Central memory CD8-positive, alpha-beta T cell (primary cell): ENCODE results near the gene GABRR2.
A peak's percentile ranks its signal among the peaks of the same experiment; 100 is the strongest.

Source experiments
- ATAC-seq: fragments of 150-1000 bp; cut with Tn5 transposase; replicated peaks from 2 replicates; pipeline ENCODE4 v1.10.0; 2022; ENCODE audit warnings: mild to moderate bottlenecking, moderate FRiP score, moderate number of reproducible peaks; ENCODE audit not compliant: poor library complexity, severe bottlenecking; ENCODE audit errors: extremely low read depth
- DNase-seq, 2 donors: peaks; one replicate each; pipeline ENCODE4 v3.0.0; 2021; ENCODE audit warnings: low spot score in 2 of 2
- H3K27ac Mint-ChIP-seq: one replicate; pipeline ENCODE4 v1.8.0; 2022; ENCODE audit warnings: low read depth, mild to moderate bottlenecking, moderate library complexity, mixed read lengths
- H3K27me3 Mint-ChIP-seq: one replicate; pipeline ENCODE4 v1.8.0; 2022; ENCODE audit warnings: mixed read lengths
- H3K36me3 Mint-ChIP-seq: one replicate; pipeline ENCODE4 v1.8.0; 2022; ENCODE audit warnings: mild to moderate bottlenecking, moderate library complexity, mixed read lengths; ENCODE audit not compliant: insufficient read depth
- H3K4me1 Mint-ChIP-seq: one replicate; pipeline ENCODE4 v1.8.0; 2022; ENCODE audit warnings: mixed read lengths
- H3K4me3 Mint-ChIP-seq: one replicate; pipeline ENCODE4 v1.8.0; 2022; ENCODE audit warnings: mild to moderate bottlenecking, moderate library complexity, mixed read lengths
- H3K9me3 Mint-ChIP-seq: one replicate; pipeline ENCODE4 v1.8.0; 2022; ENCODE audit warnings: mixed read lengths

Gene GABRR2

DNA sequence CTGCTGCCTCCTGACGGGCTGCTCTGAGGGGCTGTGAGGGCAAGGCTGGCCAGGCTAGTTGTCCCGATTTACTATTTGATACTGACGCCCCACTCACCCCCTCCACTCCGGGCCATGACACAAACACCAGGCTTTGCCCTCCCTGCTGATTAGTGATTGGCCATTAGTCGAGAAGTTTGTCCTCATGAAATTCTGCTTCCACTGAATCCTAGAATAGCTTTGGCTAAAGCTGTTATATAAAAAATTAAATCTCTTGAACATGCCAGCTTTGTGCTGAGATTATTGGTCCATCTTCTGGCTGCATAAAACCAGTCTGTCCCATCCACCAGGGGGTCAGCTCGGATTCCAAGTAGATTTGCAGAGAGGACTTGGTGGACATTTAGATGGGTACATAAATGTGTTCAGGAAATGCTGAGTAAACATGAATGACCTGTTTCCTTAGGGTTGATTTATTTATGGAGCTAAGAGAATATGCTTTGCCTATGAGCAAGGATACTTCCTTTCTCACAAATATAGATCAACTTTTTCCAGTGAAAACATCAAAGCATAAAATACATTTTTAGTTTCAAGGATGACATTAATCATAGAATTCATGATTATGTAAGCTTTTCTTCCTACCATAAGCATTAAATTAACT lies at the start of gene GABRR2:
Gene GABRR2 (minus strand): TSS at position 51 of the 637 bp plus-strand sequence. CDS start 134 bp downstream, outside the sequence.
- peaks cover 13% of the 10 kb centered on the region for H3K4me1 Mint-ChIP-seq
- no peaks in the 10 kb centered on the region for H3K27me3 Mint-ChIP-seq
- ATAC-seq (no peak), DNase-seq (no peak)
- no peaks in the 10 kb centered on the region for H3K9me3 Mint-ChIP-seq
- no peak within 1 kb of the TSS for H3K4me3 Mint-ChIP-seq
- no peak within 1 kb of the TSS for H3K27ac Mint-ChIP-seq
- H3K36me3 Mint-ChIP-seq: peaks cover 2% of the 10 kb centered on the region

GRCh38 chr6:89364586-89364985 lies 49.5 kb upstream of the GABRR2 start:
- Mint-ChIP-seq H3K27ac (no peak overlapping the region), H3K9me3 (no peaks in the 10 kb centered on the region), H3K4me3 (no peak overlapping the region), H3K36me3 (peaks cover 1% of the 10 kb centered on the region), H3K27me3 (no peaks in the 10 kb centered on the region), H3K4me1 (peaks cover 7% of the 10 kb centered on the region)
- no peak for ATAC-seq
- DNase-seq: no peak

GRCh38 chr6:89361171-89361570 lies 46.1 kb upstream of the GABRR2 start:
- Mint-ChIP-seq H3K27me3 (no peaks in the 10 kb centered on the region), H3K36me3 (peaks cover 4% of the 10 kb centered on the region), H3K9me3 (no peaks in the 10 kb centered on the region), H3K4me1 (peaks cover 15% of the 10 kb centered on the region), H3K4me3 (no peak overlapping the region), H3K27ac (no peak overlapping the region)
- ATAC-seq (no peak), DNase-seq (no peak)

DNA sequence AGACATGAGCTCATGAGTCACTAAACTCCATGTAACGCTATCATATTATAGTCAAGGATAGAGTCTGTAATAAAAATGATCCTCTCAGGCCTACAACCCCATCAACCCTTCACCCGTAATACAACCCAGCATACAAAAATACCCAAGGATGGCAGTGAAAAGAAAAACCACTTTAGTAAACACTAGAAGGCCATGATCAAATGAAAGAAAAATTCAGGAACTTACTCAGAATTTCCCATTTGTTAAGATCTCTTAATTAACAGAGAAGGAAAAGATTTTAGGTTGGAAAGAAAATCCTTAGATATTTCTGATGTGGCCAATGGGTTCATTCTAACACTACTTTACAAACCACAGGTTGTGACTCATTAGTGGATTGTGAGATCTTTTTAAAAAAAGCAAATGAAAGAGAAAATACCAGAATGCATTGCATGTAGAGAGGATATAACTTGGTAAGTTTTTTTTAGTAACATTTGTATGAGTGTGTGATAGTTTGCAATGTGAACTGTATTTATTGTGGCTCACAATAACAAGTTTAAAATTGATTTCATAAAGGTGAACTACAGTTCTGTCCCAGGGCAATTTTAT lies 45.4 kb upstream of the GABRR2 start:
- H3K4me3 Mint-ChIP-seq: no peak overlapping the region
- DNase-seq (no peak), ATAC-seq (peak; percentile 73)
- no peak overlapping the region for H3K27ac Mint-ChIP-seq
- H3K36me3 Mint-ChIP-seq: peaks cover 4% of the 10 kb centered on the region
- H3K27me3 Mint-ChIP-seq: no peaks in the 10 kb centered on the region
- no peaks in the 10 kb centered on the region for H3K9me3 Mint-ChIP-seq
- peaks cover 15% of the 10 kb centered on the region for H3K4me1 Mint-ChIP-seq

- no peak overlapping the region for H3K27ac Mint-ChIP-seq
Measured at GRCh38 chr6:89359561-89359960, 44.5 kb upstream of the GABRR2 start.

GRCh38 chr6:89357390-89357789 lies 42.3 kb upstream of the GABRR2 start:
- ATAC-seq: no peak
- peaks cover 21% of the 10 kb centered on the region for H3K4me1 Mint-ChIP-seq
- no peaks in the 10 kb centered on the region for H3K9me3 Mint-ChIP-seq
- H3K4me3 Mint-ChIP-seq: peak overlapping the region; percentile 76
- H3K27ac Mint-ChIP-seq: peak overlapping the region; percentile 73
- H3K36me3 Mint-ChIP-seq: peaks cover 6% of the 10 kb centered on the region
- DNase-seq: no peak
- no peaks in the 10 kb centered on the region for H3K27me3 Mint-ChIP-seq

More at GRCh38 chr6:89359561-89359960, 44.5 kb upstream of the GABRR2 start:
- ATAC-seq (no peak), DNase-seq (no peak)
- H3K4me1 Mint-ChIP-seq: peaks cover 15% of the 10 kb centered on the region
- H3K4me3 Mint-ChIP-seq: no peak overlapping the region
- H3K9me3 Mint-ChIP-seq: no peaks in the 10 kb centered on the region
- H3K27me3 Mint-ChIP-seq: no peaks in the 10 kb centered on the region
- peaks cover 4% of the 10 kb centered on the region for H3K36me3 Mint-ChIP-seq

- ATAC-seq (no peak), DNase-seq (no peak)
- Mint-ChIP-seq H3K27ac (peak overlapping the region; percentile 73), H3K9me3 (no peaks in the 10 kb centered on the region), H3K4me3 (no peak overlapping the region), H3K27me3 (no peaks in the 10 kb centered on the region), H3K4me1 (peaks cover 25% of the 10 kb centered on the region), H3K36me3 (peaks cover 10% of the 10 kb centered on the region)
Measured at GRCh38 chr6:89356642-89357170, 41.6 kb upstream of the GABRR2 start.

DNA sequence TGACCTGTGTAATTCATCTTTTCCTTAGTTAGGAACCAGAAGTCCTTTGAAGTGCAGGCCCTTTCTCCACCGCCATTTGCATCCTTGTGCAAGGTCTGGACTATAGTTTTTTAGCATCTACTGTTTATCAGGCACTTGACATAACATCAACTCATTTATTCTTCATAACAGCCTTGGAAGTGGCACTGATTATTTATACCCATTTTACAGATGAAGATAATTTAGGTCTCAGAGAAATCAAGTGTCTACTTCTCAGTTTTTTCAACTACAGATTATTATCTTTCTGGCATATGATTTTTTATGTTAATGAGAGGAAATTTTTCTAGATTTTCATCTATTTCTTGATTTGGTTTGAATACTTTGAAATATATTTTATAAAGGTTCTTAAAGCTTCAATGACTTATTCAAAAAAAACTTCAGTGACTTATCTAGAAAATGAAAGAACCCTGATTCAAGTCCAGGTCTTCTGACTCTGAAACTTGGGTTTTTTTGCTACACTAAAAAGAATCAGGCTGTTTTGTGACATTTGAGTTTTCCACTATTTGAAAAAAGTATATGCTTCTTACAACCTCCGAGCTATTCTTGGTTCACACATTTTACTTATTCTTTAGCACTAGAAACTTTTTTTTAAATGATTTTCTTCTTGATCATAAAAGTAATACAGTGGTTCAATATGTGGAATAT lies 40.6 kb upstream of the GABRR2 start:
- no peak for DNase-seq
- no peak for ATAC-seq
- H3K27me3 Mint-ChIP-seq: no peaks in the 10 kb centered on the region
- H3K9me3 Mint-ChIP-seq: no peaks in the 10 kb centered on the region
- peaks cover 10% of the 10 kb centered on the region for H3K36me3 Mint-ChIP-seq
- peaks cover 35% of the 10 kb centered on the region for H3K4me1 Mint-ChIP-seq
- H3K4me3 Mint-ChIP-seq: no peak overlapping the region
- no peak overlapping the region for H3K27ac Mint-ChIP-seq

DNA sequence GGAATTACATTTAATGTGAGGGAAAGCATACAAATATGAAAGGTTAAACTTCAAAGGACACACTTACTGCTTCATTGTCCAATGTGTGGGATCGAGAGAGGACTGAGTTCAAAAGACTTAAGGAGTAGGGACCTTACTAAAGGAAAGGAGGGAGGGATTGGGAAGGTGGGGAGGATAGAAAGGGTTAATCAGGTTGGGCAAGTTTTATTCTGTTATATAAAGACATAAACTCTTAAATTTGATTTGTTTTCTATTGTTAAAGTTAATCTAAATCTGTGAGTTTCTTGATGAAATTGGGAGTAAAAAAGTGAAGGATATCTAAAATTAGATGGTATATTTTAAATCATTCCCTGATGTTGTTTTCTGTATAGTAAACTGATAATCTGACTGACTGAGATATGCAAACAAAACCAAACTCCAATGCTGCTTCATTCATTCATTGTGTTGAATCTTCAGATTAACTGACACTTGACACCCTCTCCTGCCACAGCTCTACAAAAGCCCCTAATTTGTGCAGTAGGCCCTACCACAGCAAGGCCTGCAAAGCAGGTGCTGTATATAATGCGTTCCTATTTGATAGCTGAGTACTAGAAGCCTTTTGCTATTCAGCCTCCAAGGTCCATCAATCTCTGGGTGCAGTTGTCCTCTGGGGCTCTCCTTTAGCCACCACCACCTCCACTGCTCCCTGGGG lies 38.7 kb upstream of the GABRR2 start:
- H3K4me1 Mint-ChIP-seq: peaks cover 47% of the 10 kb centered on the region
- H3K27me3 Mint-ChIP-seq: no peaks in the 10 kb centered on the region
- peak overlapping the region; percentile 99 for H3K4me3 Mint-ChIP-seq
- no peak for ATAC-seq
- DNase-seq: no peak
- H3K36me3 Mint-ChIP-seq: peaks cover 8% of the 10 kb centered on the region
- H3K27ac Mint-ChIP-seq: peak overlapping the region; percentile 69
- H3K9me3 Mint-ChIP-seq: no peaks in the 10 kb centered on the region

- no peak for DNase-seq
Measured at GRCh38 chr6:89353118-89353556, 38.0 kb upstream of the GABRR2 start.

DNA sequence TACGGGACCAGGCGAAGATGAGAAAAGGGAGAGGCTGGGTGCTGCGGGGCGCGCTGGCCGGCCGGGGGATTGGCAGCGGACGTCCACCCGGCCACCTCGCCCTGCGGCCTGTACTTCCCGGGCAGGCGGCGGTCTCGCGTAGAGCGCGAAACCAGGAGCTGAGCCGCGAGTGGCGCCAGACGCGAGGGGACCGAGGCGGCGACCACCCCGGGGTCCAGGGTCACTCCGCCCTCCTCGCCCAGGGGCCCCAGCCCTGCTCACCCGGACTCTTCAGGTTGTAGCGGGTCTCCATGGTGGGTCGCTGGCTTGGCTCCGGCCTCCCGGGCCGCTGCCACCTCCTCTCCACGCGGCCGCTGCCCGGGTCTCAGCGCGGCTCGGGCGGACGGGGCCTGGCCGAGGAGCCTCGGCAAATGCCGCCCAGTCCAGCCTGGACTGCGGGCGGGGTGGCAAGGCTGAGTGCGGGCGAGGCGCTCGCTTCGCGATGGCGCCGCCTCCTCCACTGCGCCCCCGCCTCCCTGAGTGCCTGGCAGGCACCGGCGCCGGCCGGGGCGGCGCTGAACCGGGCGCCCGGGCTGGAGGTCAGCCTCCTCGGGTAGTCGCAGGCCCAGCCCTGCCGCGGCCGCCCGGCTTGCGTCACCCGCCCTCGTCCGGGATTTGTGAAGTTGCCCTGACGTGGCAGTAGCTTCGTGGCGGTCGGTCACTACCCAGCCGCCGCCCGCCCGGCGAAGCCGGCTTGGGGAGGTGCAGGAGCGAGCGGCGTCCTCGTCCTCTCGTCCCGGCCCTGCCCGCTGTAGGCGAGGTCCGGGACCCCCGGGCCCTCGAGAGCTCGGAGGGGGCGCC lies 37.4 kb upstream of the GABRR2 start, which contains the start of gene UBE2J1:
Gene UBE2J1 (minus strand): TSS at position 445 of the 840 bp plus-strand sequence. CDS start 153 bp downstream, at position 292.
- H3K9me3 Mint-ChIP-seq: no peaks in the 10 kb centered on the region
- peak within 1 kb of the TSS; percentile 99 for H3K4me3 Mint-ChIP-seq
- peak within 1 kb of the TSS; percentile 99 for H3K27ac Mint-ChIP-seq
- peaks cover 55% of the 10 kb centered on the region for H3K4me1 Mint-ChIP-seq
- DNase-seq: peak; percentile 59 to 66
- H3K36me3 Mint-ChIP-seq: peaks cover 7% of the 10 kb centered on the region
- H3K27me3 Mint-ChIP-seq: no peaks in the 10 kb centered on the region
- ATAC-seq: peak; percentile 79

More at GRCh38 chr6:89353118-89353556, 38.0 kb upstream of the GABRR2 start:
- H3K27ac Mint-ChIP-seq: peak overlapping the region; percentile 69
- H3K4me1 Mint-ChIP-seq: peaks cover 54% of the 10 kb centered on the region
- no peaks in the 10 kb centered on the region for H3K9me3 Mint-ChIP-seq
- peaks cover 8% of the 10 kb centered on the region for H3K36me3 Mint-ChIP-seq
- H3K4me3 Mint-ChIP-seq: peak overlapping the region; percentile 99
- no peaks in the 10 kb centered on the region for H3K27me3 Mint-ChIP-seq
- no peak for ATAC-seq
